ENCODE measurements around the gene CATSPERD.

CATSPERD gene

DNA sequence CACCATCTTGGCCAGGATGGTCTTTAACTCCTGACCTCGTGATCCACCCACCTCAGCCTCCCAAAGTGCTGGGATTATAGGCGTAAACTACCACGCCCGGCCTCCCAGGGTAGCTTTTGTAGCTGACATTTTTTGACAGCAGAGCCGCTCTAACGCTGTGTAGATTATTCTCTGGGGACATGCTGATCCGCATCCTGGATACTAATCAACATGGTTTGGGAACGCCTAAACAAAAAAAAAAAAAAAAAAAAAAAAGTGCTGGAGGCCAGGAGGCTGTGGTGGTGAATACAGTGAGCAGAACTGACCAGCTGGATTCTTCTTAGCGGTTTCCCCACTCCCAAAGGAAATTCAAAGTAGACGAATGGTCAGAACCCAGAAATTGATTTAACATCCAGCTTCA, 5.6 kb upstream of the CATSPERD start:
- no peak for TF ChIP-seq CTCF (IDR thresholded peaks at IDR 0.05)
- no peak overlapping the region for H3K4me3 ChIP-seq (ENCODE audit: low read depth, low read length)
- H2AFZ ChIP-seq, result no peak overlapping the region
- peaks cover 38% of the 10 kb centered on the region for H3K79me2 ChIP-seq
- no peaks in the 10 kb centered on the region for H3K9me3 ChIP-seq (ENCODE audit: control insufficient read depth, low read length)
- H3K27me3 ChIP-seq (ENCODE audit: control insufficient read depth, insufficient read depth, low read length), result no peaks in the 10 kb centered on the region
- no peak overlapping the region for H3K27ac ChIP-seq
- H3K4me2 ChIP-seq (ENCODE audit: low read length), result no peak overlapping the region
- no peak overlapping the region for H3K9ac ChIP-seq
- peaks cover 7% of the 10 kb centered on the region for H3K4me1 ChIP-seq
- no peaks in the 10 kb centered on the region for H3K36me3 ChIP-seq (ENCODE audit: control insufficient read depth, insufficient read depth, low read length)

GRCh38 chr19:5717215-5717935, 3.1 kb upstream of the CATSPERD start:
- TF ChIP-seq CTCF (IDR thresholded peaks at IDR 0.05), result no peak
- H3K27me3 ChIP-seq (ENCODE audit: control insufficient read depth, insufficient read depth, low read length), result no peaks in the 10 kb centered on the region

DNA sequence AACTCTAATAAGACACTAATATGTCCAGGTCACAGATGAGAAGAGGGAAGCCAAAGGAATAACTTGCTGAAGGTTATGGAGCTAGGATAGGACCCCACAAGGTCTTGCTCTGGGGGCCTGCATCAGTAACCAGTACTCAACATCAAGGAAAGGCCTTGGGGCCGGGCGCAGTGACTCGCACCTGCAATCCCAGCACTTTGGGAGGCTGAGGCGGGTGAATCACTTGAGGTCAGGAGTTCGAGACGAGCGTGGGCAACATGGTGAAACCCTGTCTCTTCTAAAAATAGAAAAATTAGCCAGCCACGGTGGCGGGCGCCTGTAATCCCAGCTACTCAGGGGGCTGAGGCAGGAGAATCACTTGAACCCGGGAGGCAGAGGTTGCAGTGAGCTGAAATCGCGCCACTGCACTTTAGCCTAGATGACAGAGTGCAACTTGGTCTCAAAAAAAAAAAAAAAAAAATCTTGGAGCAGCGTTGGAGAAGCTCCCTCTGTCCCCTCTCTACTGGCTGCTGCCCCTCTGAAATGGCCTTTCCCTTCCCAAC, 2.3 kb upstream of the CATSPERD start:
- Histone ChIP-seq H3K4me2 (ENCODE audit: low read length) (no peak overlapping the region), H3K9ac (no peak overlapping the region), H3K27me3 (ENCODE audit: control insufficient read depth, insufficient read depth, low read length) (no peaks in the 10 kb centered on the region), H3K4me3 (ENCODE audit: low read depth, low read length) (no peak overlapping the region), H3K9me3 (ENCODE audit: control insufficient read depth, low read length) (no peaks in the 10 kb centered on the region), H3K79me2 (peaks cover 36% of the 10 kb centered on the region), H3K36me3 (ENCODE audit: control insufficient read depth, insufficient read depth, low read length) (no peaks in the 10 kb centered on the region), H3K27ac (no peak overlapping the region), H2AFZ (no peak overlapping the region), H3K4me1 (peaks cover 7% of the 10 kb centered on the region)
- TF ChIP-seq CTCF (IDR thresholded peaks at IDR 0.05), result no peak

More at GRCh38 chr19:5717215-5717935, 3.1 kb upstream of the CATSPERD start:
- no peak overlapping the region for H2AFZ ChIP-seq
- peaks cover 36% of the 10 kb centered on the region for H3K79me2 ChIP-seq
- H3K27ac ChIP-seq, result no peak overlapping the region
- H3K4me2 ChIP-seq (ENCODE audit: low read length), result no peak overlapping the region
- H3K4me3 ChIP-seq (ENCODE audit: low read depth, low read length), result no peak overlapping the region
- peaks cover 7% of the 10 kb centered on the region for H3K4me1 ChIP-seq
- no peak overlapping the region for H3K9ac ChIP-seq
- no peaks in the 10 kb centered on the region for H3K36me3 ChIP-seq (ENCODE audit: control insufficient read depth, insufficient read depth, low read length)
- H3K9me3 ChIP-seq (ENCODE audit: control insufficient read depth, low read length), result no peaks in the 10 kb centered on the region

DNA sequence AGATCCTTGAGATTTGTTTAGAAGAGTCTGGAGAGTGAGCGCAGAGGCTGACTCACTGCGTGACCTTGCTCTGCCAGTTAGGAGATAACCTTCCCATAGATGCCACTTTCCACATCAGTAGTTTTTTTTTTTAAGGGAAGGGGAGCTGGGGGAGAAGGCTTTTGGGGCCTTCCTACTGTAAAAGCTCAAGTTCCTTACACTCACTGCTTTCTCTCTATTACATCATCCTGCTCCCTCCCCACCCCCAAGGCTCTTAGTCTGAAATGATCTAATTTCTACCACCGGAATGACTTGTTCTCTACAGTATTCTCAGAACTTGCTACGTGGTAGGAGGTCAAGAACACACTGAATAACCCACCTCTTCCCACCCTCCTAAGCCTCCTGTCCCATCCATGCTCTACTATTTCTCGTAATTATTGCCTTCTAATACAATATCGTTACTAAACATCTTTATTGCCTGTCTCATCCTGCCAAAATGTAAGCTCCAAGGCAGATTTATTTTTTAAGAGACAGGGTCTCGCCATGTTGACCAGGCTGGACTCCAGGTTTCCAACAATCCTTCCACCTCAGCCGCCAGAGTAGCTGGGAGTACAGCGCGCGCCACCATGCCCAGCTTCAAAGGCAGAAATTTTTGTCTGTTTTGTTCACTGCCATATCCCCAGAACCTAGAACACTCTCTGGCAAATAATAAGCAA, 1.7 kb upstream of the CATSPERD start:
- Histone ChIP-seq H3K27ac (peak overlapping the region; percentile 84), H3K36me3 (ENCODE audit: control insufficient read depth, insufficient read depth, low read length) (no peaks in the 10 kb centered on the region), H3K79me2 (peaks cover 36% of the 10 kb centered on the region), H3K9ac (no peak overlapping the region), H3K4me1 (peaks cover 7% of the 10 kb centered on the region), H3K9me3 (ENCODE audit: control insufficient read depth, low read length) (no peaks in the 10 kb centered on the region), H2AFZ (no peak overlapping the region), H3K4me3 (ENCODE audit: low read depth, low read length) (peak overlapping the region; percentile 90), H3K4me2 (ENCODE audit: low read length) (peak overlapping the region; percentile 92), H3K27me3 (ENCODE audit: control insufficient read depth, insufficient read depth, low read length) (no peaks in the 10 kb centered on the region)
- TF ChIP-seq CTCF (IDR thresholded peaks at IDR 0.05), result no peak
